Subcutaneous adipose tissue (tissue), 4 donors: Measurements from ENCODE around the gene SIRT4. TPM values are rescaled to one million over a fixed set of nuclear protein-coding genes. Genes with fewer than 3 reads are reported as not detected.

Experiments used
- CTCF ChIP-seq: fragments of 450-650 bp; IDR thresholded peaks from one replicate; pipeline ENCODE4 v1.5.1; 2016; ENCODE audit warnings: low read depth, mild to moderate bottlenecking, control low read depth, antibody characterized with exemption, moderate library complexity
- total RNA-seq, 4 donors: library from RNA; depleted of rRNA; stranded (reverse); fragments of >200 nt; gene quantifications; one replicate each; pipeline ENCODE4 v1.1.0, GENCODE V29; 2016

SIRT4 gene
- total RNA-seq, 4 donors from 2014 or later, result 0.82 to 10.0 (median 1.4) TPM

- TF ChIP-seq CTCF, result no peak
Measured at GRCh38 chr12:120261951-120262851, 39.9 kb upstream of the SIRT4 start.

- no peak for TF ChIP-seq CTCF
Measured at GRCh38 chr12:120262852-120263747, 39.0 kb upstream of the SIRT4 start.

- TF ChIP-seq CTCF, result no peak
Measured at GRCh38 chr12:120263748-120264085, 38.4 kb upstream of the SIRT4 start.

- TF ChIP-seq CTCF, result no peak
Measured at GRCh38 chr12:120264086-120264903, 37.8 kb upstream of the SIRT4 start.

DNA sequence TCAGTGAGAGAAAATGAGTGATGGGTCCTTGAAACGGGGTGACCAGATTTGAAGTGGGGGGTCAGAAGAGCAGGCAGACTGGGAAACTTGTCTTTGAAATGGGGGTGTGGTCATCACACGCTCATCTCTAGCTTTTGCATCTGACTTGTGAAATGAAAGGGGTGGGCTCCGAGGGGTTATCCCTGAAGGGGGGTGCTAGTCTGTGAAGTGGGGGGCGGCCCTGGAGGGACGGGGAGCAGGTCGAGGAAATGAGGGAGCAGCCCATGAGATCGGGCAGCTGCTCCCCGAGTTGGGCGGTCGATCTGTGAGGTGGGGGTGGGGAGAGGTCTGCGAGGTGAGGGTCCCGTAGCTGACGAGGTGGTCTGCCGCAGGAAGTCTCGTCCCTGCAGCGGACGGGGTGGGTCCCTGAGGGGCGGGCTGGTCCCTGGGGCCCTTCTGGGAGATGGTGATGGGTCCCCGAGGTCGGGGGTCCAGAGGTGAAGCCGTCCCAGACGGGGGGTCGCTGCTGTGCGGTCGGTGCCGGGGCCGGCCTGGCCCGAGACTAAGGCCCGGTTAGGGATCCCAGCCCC, 37.1 kb upstream of the SIRT4 start:
- TF ChIP-seq CTCF, result no peak

- no peak for TF ChIP-seq CTCF
Measured at GRCh38 chr12:120265473-120266179, 36.5 kb upstream of the SIRT4 start, which contains the start of gene PXN. TSS of gene PXN (minus strand) at chr12:120265730. CDS start at chr12:120265629, 101 bp downstream.
